K562 (cell line): Measurements from ENCODE around the gene TPM4. TPM values are rescaled to one million over a fixed set of nuclear protein-coding genes. Genes with fewer than 3 reads are reported as not detected.

Experiments used
- MAFF ChIP-seq: IDR thresholded peaks from 2 replicates; pipeline ENCODE4 v1.6.1; 2012; ENCODE audit warnings: low read length, improper control_type of control experiment
- MAZ ChIP-seq, 2 experiments: fragments of 450-650 bp in 1 of 2; sonication (generic) in 1 of 2; formaldehyde crosslinking; IDR thresholded peaks in 1 of 2; conservative IDR thresholded peaks in 1 of 2; 2 replicates each; pipeline versions ENCODE4 v1.4.0 to v1.5.0; 2020; ENCODE audit warnings: mild to moderate bottlenecking in 1 of 2, missing genetic modification reagents in 1 of 2
- MECOM ChIP-seq: fragments of 250-450 bp; sonication (Bioruptor Pico); IDR thresholded peaks from 2 replicates; pipeline ENCODE4 v1.8.0; 2022; ENCODE audit warnings: inconsistent platforms
- NFXL1 ChIP-seq: fragments of 450-650 bp; formaldehyde crosslinking; IDR thresholded peaks from 2 replicates; pipeline ENCODE4 v1.4.0; 2021; ENCODE audit warnings: mild to moderate bottlenecking
- PHTF2 ChIP-seq: fragments of 250-450 bp; sonication (Bioruptor Pico); IDR thresholded peaks from 2 replicates; pipeline ENCODE4 v1.5.0; 2021; ENCODE audit warnings: mild to moderate bottlenecking
- PTBP1 ChIP-seq: fragments of 200-400 bp; formaldehyde crosslinking; IDR thresholded peaks from 2 replicates; pipeline ENCODE4 v1.6.1; 2017; ENCODE audit warnings: low read depth, low read length
- RAD21 ChIP-seq, 2 experiments: fragments of 250-450 bp in 1 of 2; fragments of 450-650 bp in 1 of 2; sonication (Bioruptor Pico) in 1 of 2; formaldehyde crosslinking in 1 of 2; IDR thresholded peaks in 1 of 2; conservative IDR thresholded peaks in 1 of 2; 2 replicates each; pipeline versions ENCODE4 v1.4.0 to v1.8.0; 2020 to 2022; ENCODE audit warnings: mild to moderate bottlenecking in 2 of 2, moderate library complexity in 1 of 2
- RUNX1 ChIP-seq: sonication (generic); IDR thresholded peaks from 2 replicates; pipeline ENCODE4 v1.6.1; 2016; ENCODE audit warnings: antibody characterized with exemption, low read depth
- SMARCC2 ChIP-seq: fragments of 450-650 bp; IDR thresholded peaks from 2 replicates; pipeline ENCODE4 v1.6.1; 2017; ENCODE audit warnings: antibody characterized with exemption, moderate library complexity, mild to moderate bottlenecking, low read depth
- TEAD4 ChIP-seq, 2 experiments: sonication (generic) in 1 of 2; formaldehyde crosslinking in 1 of 2; IDR thresholded peaks; 2 replicates each; pipeline versions ENCODE4 v1.6.1 to v1.8.0; 2012 to 2022; ENCODE audit warnings: borderline replicate concordance in 1 of 2, inconsistent platforms in 1 of 2, low read length in 1 of 2, mild to moderate bottlenecking in 1 of 2, missing genetic modification reagents in 1 of 2
- WHSC1 ChIP-seq: IDR thresholded peaks from one replicate; pipeline ENCODE4 v1.6.1; 2012; ENCODE audit warnings: low read length, control low read depth, inconsistent platforms
- ZNF431 ChIP-seq: sonication (generic); formaldehyde crosslinking; IDR thresholded peaks from 2 replicates; pipeline ENCODE4 v1.8.0; 2022; ENCODE audit warnings: mild to moderate bottlenecking, missing genetic modification reagents
- ZNF551 ChIP-seq: fragments of 250-450 bp; sonication (Bioruptor Pico); IDR thresholded peaks from 2 replicates; pipeline ENCODE4 v1.5.0; 2021; ENCODE audit warnings: mild to moderate bottlenecking, moderate library complexity
- polyA plus RNA-seq, 8 experiments: library from polyadenylated mRNA; depleted of rRNA in 4 of 8; stranded (reverse) in 5 of 8; unstranded in 3 of 8; fragments of >200 nt; fragmentation: Nextera tagmentation in 2 of 8; fragmentation: Illumina TruSeq in 1 of 8; extraction: Ambion mirVana in 2 of 8; extraction: Trizol in 1 of 8; gene quantifications; 2 replicates each; pipeline versions ENCODE4 v1.2.1 to v1.2.3, GENCODE V29; 2011 to 2014; ENCODE audit warnings: inconsistent platforms in 1 of 8, missing spikeins in 1 of 8
- total RNA-seq, 7 experiments: library from RNA; depleted of rRNA in 6 of 7; stranded (reverse); fragments of >200 nt in 6 of 7; fragmentation: Illumina TruSeq in 2 of 7; extraction: Trizol in 2 of 7; gene quantifications; 2 replicates each; pipeline versions ENCODE4 v1.2.1 to v1.2.3, GENCODE V29; 2011 to 2021; ENCODE audit warnings: low replicate concordance in 1 of 7
- TF ChIP-seq, protein P1 (sequence below): fragments of 450-650 bp; IDR thresholded peaks from one replicate; pipeline ENCODE4 v1.6.1; 2018; ENCODE audit warnings: mild to moderate bottlenecking, moderate library complexity; ENCODE audit not compliant: partially characterized antibody
- TF ChIP-seq, protein P2 (sequence below): fragments of 250-450 bp; sonication (Bioruptor Pico); IDR thresholded peaks from 2 replicates; pipeline ENCODE4 v1.8.0; 2021; ENCODE audit warnings: borderline replicate concordance, mild to moderate bottlenecking, moderate library complexity; ENCODE audit not compliant: poor library complexity, severe bottlenecking
- TF ChIP-seq, protein P3 (sequence below): sonication (generic); formaldehyde crosslinking; IDR thresholded peaks from 2 replicates; pipeline ENCODE4 v1.8.1; 2023; ENCODE audit warnings: mild to moderate bottlenecking, missing genetic modification reagents
- TF ChIP-seq, protein P4 (sequence below): fragments of 250-450 bp; sonication (Bioruptor Pico); IDR thresholded peaks from 2 replicates; pipeline ENCODE4 v1.5.0; 2021

TPM4 gene
- total and polyA plus RNA-seq, 9 of the 15 experiments (the other 6 are each of a cell fraction or from before 2014, with no cell fraction given) = 28.1 to 111 (median 77.4) TPM

DNA sequence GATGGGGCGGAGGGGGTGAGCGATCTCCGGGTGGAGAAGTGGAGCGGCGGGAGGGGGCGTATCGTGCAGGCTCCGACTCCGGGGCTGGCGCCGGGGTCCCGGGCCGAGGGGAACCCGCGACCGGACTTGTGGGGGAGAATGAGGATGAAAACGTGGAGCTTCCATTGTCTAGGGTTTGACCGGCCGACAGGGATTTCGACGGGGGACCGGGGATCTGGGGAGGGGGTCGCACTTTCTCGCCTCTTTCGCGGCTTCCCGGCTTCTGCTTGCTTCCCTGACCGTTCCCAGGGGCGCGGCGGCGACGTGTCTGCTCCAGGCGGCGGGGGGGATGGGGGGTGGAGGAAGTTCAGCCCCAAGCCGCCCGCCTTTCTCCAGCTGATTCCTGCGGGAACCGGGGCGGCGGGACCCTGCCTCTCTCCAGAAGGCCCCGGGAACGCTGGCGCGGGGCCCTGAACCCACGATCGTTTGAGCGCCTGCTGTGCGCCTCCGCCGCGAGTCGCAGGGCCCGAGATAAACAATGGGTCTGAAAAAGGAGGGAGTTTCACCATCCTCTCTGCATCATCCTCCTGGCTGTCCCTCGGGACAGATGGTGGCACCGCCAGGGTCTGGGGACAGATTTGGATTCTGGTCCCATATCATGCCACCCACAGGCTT, 790 bp downstream of the TPM4 start (continued):
- TF ChIP-seq MECOM (CRISPR knock-in tag) = no peak
- TF ChIP-seq NFXL1 (CRISPR knock-in tag) = no peak
- TF ChIP-seq RUNX1 = no peak
- no peak for TF ChIP-seq SMARCC2
- TF ChIP-seq PHTF2 (CRISPR knock-in tag) = no peak
- no peak for TF ChIP-seq ZNF551
- TF ChIP-seq WHSC1 = no peak
- TF ChIP-seq, protein P1, sequence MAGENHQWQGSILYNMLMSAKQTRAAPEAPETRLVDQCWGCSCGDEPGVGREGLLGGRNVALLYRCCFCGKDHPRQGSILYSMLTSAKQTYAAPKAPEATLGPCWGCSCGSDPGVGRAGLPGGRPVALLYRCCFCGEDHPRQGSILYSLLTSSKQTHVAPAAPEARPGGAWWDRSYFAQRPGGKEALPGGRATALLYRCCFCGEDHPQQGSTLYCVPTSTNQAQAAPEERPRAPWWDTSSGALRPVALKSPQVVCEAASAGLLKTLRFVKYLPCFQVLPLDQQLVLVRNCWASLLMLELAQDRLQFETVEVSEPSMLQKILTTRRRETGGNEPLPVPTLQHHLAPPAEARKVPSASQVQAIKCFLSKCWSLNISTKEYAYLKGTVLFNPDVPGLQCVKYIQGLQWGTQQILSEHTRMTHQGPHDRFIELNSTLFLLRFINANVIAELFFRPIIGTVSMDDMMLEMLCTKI = no peak
- TF ChIP-seq, protein P2, sequence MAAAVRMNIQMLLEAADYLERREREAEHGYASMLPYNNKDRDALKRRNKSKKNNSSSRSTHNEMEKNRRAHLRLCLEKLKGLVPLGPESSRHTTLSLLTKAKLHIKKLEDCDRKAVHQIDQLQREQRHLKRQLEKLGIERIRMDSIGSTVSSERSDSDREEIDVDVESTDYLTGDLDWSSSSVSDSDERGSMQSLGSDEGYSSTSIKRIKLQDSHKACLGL = no peak
- TF ChIP-seq, protein P3, sequence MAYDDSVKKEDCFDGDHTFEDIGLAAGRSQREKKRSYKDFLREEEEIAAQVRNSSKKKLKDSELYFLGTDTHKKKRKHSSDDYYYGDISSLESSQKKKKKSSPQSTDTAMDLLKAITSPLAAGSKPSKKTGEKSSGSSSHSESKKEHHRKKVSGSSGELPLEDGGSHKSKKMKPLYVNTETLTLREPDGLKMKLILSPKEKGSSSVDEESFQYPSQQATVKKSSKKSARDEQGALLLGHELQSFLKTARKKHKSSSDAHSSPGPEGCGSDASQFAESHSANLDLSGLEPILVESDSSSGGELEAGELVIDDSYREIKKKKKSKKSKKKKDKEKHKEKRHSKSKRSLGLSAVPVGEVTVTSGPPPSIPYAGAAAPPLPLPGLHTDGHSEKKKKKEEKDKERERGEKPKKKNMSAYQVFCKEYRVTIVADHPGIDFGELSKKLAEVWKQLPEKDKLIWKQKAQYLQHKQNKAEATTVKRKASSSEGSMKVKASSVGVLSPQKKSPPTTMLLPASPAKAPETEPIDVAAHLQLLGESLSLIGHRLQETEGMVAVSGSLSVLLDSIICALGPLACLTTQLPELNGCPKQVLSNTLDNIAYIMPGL (CRISPR knock-in tag) = no peak
- no peak for TF ChIP-seq TEAD4 (IDR thresholded peaks at IDR 0.05; ENCODE audit: low read length)
- TF ChIP-seq TEAD4 (CRISPR knock-in tag; IDR thresholded peaks at IDR 0.05; ENCODE audit: borderline replicate concordance) = no peak
- TF ChIP-seq PTBP1 = no peak
- TF ChIP-seq ZNF431 (CRISPR knock-in tag) = 0 out of 2 replicates have a peak, but pooled peaks have one; percentile 7
- TF ChIP-seq RAD21 (CRISPR knock-in tag; conservative IDR thresholded peaks at IDR 0.05 in 1 of 2, IDR thresholded peaks at IDR 0.05 in 1 of 2) = no peak
- TF ChIP-seq, protein P4, sequence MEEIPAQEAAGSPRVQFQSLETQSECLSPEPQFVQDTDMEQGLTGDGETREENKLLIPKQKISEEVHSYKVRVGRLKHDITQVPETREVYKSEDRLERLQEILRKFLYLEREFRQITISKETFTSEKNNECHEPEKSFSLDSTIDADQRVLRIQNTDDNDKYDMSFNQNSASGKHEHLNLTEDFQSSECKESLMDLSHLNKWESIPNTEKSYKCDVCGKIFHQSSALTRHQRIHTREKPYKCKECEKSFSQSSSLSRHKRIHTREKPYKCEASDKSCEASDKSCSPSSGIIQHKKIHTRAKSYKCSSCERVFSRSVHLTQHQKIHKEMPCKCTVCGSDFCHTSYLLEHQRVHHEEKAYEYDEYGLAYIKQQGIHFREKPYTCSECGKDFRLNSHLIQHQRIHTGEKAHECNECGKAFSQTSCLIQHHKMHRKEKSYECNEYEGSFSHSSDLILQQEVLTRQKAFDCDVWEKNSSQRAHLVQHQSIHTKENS (CRISPR knock-in tag) = no peak
- no peak for TF ChIP-seq MAFF
- peak in 1 of 2 experiments; percentile 44; a peak in 1 of 4 replicates for TF ChIP-seq MAZ (CRISPR knock-in tag; conservative IDR thresholded peaks at IDR 0.05 in 1 of 2, IDR thresholded peaks at IDR 0.05 in 1 of 2)
